ENCODE measurements around the gene MSI2. TPM values are rescaled to one million over a fixed set of nuclear protein-coding genes. Genes with fewer than 3 reads are reported as not detected.
A peak's percentile ranks its signal among the peaks of the same experiment; 100 is the strongest.

The MSI2 gene
- total and polyA plus RNA-seq, 2 experiments from 2014 or later, result 18.9 to 41.8 TPM

DNA sequence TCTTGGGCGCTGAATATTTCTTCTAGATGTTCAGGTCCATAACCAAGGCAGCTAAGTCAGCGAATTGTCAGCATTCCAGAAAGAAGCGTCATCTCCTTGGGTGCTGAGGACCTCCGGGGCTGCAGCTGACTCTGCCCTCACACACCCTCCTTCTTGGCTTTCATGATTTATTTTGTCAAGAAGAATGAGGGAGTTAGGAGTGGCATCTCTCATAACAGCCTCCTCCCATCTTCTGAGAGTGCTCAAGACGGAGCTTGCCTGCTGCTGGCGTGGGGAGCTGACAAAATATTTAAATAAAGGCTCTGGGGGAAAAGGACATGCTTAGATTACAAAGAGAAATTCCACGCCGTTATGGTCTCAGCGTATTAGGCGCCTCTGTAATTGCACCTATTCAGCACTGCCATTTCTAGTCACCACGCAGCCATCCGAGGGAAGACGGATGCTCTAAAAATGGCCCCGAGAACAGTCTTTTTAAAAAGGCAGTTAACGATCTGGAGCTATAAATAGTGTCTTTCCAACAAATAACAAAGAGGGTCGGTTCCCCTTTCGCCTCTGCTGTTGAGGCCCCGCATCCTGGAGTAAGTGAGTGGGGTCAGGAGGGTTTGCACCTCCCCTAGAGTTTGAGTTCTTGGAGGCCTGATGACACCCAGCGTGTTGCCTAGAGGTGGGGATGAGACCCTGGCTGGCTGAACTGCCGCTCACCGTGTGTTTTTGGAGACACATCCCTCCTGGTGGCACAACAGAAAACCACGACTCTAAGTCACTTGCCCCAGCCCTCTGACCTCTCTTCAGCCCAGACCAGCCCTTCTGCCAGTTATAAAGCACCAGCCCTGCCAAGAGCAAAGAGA, 301.7 kb downstream of the MSI2 start:
- H3K4me2 ChIP-seq, result no peak overlapping the region
- no peak overlapping the region for H3K4me3 ChIP-seq
- H3K4me3 Mint-ChIP-seq, result no peak overlapping the region
- TF ChIP-seq POLR2AphosphoS5 (IDR thresholded peaks at IDR 0.05; ENCODE audit: low read depth), result no peak
- TF ChIP-seq EZH2phosphoT487 (IDR thresholded peaks at IDR 0.05; ENCODE audit: unreplicated experiment), result no peak
- no peak for TF ChIP-seq STAT1 (IDR thresholded peaks at IDR 0.05; ENCODE audit: unreplicated experiment)
- TF ChIP-seq, protein P1, sequence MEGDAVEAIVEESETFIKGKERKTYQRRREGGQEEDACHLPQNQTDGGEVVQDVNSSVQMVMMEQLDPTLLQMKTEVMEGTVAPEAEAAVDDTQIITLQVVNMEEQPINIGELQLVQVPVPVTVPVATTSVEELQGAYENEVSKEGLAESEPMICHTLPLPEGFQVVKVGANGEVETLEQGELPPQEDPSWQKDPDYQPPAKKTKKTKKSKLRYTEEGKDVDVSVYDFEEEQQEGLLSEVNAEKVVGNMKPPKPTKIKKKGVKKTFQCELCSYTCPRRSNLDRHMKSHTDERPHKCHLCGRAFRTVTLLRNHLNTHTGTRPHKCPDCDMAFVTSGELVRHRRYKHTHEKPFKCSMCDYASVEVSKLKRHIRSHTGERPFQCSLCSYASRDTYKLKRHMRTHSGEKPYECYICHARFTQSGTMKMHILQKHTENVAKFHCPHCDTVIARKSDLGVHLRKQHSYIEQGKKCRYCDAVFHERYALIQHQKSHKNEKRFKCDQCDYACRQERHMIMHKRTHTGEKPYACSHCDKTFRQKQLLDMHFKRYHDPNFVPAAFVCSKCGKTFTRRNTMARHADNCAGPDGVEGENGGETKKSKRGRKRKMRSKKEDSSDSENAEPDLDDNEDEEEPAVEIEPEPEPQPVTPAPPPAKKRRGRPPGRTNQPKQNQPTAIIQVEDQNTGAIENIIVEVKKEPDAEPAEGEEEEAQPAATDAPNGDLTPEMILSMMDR (conservative IDR thresholded peaks at IDR 0.05; ENCODE audit: low read depth in 2 of 2), result no peak
- TF ChIP-seq, protein P2, sequence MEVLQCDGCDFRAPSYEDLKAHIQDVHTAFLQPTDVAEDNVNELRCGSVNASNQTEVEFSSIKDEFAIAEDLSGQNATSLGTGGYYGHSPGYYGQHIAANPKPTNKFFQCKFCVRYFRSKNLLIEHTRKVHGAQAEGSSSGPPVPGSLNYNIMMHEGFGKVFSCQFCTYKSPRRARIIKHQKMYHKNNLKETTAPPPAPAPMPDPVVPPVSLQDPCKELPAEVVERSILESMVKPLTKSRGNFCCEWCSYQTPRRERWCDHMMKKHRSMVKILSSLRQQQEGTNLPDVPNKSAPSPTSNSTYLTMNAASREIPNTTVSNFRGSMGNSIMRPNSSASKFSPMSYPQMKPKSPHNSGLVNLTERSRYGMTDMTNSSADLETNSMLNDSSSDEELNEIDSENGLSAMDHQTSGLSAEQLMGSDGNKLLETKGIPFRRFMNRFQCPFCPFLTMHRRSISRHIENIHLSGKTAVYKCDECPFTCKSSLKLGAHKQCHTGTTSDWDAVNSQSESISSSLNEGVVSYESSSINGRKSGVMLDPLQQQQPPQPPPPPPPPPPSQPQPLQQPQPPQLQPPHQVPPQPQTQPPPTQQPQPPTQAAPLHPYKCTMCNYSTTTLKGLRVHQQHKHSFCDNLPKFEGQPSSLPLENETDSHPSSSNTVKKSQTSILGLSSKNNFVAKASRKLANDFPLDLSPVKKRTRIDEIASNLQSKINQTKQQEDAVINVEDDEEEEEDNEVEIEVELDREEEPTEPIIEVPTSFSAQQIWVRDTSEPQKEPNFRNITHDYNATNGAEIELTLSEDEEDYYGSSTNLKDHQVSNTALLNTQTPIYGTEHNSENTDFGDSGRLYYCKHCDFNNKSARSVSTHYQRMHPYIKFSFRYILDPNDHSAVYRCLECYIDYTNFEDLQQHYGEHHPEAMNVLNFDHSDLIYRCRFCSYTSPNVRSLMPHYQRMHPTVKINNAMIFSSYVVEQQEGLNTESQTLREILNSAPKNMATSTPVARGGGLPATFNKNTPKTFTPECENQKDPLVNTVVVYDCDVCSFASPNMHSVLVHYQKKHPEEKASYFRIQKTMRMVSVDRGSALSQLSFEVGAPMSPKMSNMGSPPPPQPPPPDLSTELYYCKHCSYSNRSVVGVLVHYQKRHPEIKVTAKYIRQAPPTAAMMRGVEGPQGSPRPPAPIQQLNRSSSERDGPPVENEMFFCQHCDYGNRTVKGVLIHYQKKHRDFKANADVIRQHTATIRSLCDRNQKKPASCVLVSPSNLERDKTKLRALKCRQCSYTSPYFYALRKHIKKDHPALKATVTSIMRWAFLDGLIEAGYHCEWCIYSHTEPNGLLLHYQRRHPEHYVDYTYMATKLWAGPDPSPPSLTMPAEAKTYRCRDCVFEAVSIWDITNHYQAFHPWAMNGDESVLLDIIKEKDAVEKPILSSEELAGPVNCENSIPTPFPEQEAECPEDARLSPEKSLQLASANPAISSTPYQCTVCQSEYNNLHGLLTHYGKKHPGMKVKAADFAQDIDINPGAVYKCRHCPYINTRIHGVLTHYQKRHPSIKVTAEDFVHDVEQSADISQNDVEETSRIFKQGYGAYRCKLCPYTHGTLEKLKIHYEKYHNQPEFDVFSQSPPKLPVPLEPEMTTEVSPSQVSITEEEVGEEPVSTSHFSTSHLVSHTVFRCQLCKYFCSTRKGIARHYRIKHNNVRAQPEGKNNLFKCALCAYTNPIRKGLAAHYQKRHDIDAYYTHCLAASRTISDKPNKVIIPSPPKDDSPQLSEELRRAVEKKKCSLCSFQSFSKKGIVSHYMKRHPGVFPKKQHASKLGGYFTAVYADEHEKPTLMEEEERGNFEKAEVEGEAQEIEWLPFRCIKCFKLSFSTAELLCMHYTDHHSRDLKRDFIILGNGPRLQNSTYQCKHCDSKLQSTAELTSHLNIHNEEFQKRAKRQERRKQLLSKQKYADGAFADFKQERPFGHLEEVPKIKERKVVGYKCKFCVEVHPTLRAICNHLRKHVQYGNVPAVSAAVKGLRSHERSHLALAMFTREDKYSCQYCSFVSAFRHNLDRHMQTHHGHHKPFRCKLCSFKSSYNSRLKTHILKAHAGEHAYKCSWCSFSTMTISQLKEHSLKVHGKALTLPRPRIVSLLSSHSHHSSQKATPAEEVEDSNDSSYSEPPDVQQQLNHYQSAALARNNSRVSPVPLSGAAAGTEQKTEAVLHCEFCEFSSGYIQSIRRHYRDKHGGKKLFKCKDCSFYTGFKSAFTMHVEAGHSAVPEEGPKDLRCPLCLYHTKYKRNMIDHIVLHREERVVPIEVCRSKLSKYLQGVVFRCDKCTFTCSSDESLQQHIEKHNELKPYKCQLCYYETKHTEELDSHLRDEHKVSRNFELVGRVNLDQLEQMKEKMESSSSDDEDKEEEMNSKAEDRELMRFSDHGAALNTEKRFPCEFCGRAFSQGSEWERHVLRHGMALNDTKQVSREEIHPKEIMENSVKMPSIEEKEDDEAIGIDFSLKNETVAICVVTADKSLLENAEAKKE (CRISPR knock-in tag; IDR thresholded peaks at IDR 0.05), result no peak
- no peak for TF ChIP-seq EZH2 (IDR thresholded peaks at IDR 0.05; ENCODE audit: low read depth, unreplicated experiment)
- TF ChIP-seq JUNB (IDR thresholded peaks at IDR 0.05; ENCODE audit: unreplicated experiment), result no peak
- TF ChIP-seq ZNF331 (CRISPR knock-in tag; IDR thresholded peaks at IDR 0.05; ENCODE audit: low read depth), result no peak
- no peaks in the 10 kb centered on the region for H3K9me3 Mint-ChIP-seq
- no peaks in the 10 kb centered on the region for H3K36me3 ChIP-seq (ENCODE audit: insufficient read depth)
- H3K36me3 Mint-ChIP-seq (ENCODE audit: low read depth), result no peaks in the 10 kb centered on the region
- peaks cover 9% of the 10 kb centered on the region for H3K27me3 Mint-ChIP-seq (ENCODE audit: insufficient read depth, low read depth, poor library complexity)
- peaks cover 43% of the 10 kb centered on the region for H3K4me1 Mint-ChIP-seq
- H4K20me1 ChIP-seq (replicated peaks; ENCODE audit: insufficient read depth), result no peaks in the 10 kb centered on the region
- H3K4me1 ChIP-seq (ENCODE audit: insufficient read depth), result peaks cover 33% of the 10 kb centered on the region
- H2AFZ ChIP-seq, result no peak overlapping the region
- no peaks in the 10 kb centered on the region for H3F3A ChIP-seq (replicated peaks; ENCODE audit: low read depth)
- peak overlapping the region; percentile 54 for H3K27ac Mint-ChIP-seq
- H3K27me3 ChIP-seq (ENCODE audit: insufficient read depth), result no peaks in the 10 kb centered on the region
- peaks cover 3% of the 10 kb centered on the region; the same call in 1 of the 2 replicates for H3K79me2 ChIP-seq (replicated peaks; ENCODE audit: insufficient read depth)
- DNase-seq (ENCODE audit: low spot score) (no peak), ATAC-seq (no peak)
- H3K27ac ChIP-seq (ENCODE audit: low read depth), result no peak overlapping the region
- H3K9me2 ChIP-seq (ENCODE audit: insufficient read depth), result no peaks in the 10 kb centered on the region

Data from GM23338 (cell line).